Calu3 (cell line): ENCODE data around the gene AP3D1. TPM values are rescaled to one million over a fixed set of nuclear protein-coding genes. Genes with fewer than 3 reads are reported as not detected.

Source experiments
- BruUV-seq: library from RNA; stranded (reverse); fragments of 400-500 nt; replicated peaks from 2 replicates; lab custom pipeline; 2021; lab: Mats Ljungman, UMichigan
- CTCF ChIA-PET: fragments of 300-600 bp; sonication (Branson Sonifier 250); formaldehyde crosslinking; loops from one replicate; lab custom pipeline; 2022; ENCODE audit warnings: antibody characterized with exemption; lab: Charles Lee
- DNase-seq: peaks from one replicate; pipeline ENCODE4 v3.0.0; 2022
- H3K27ac Mint-ChIP-seq: one replicate; pipeline ENCODE4 v1.8.0; 2022; ENCODE audit warnings: mixed read lengths; ENCODE audit not compliant: unreplicated experiment
- H3K27me3 Mint-ChIP-seq: one replicate; pipeline ENCODE4 v1.8.0; 2022; ENCODE audit warnings: mixed read lengths; ENCODE audit not compliant: unreplicated experiment
- H3K36me3 Mint-ChIP-seq: one replicate; pipeline ENCODE4 v1.8.0; 2022; ENCODE audit warnings: mild to moderate bottlenecking, moderate library complexity, mixed read lengths; ENCODE audit not compliant: insufficient read depth, unreplicated experiment
- H3K4me1 Mint-ChIP-seq: one replicate; pipeline ENCODE4 v1.8.0; 2022; ENCODE audit warnings: mild to moderate bottlenecking, low read depth, mixed read lengths; ENCODE audit not compliant: unreplicated experiment
- H3K4me3 Mint-ChIP-seq: one replicate; pipeline ENCODE4 v1.8.0; 2022; ENCODE audit warnings: mild to moderate bottlenecking, low read depth, moderate library complexity, mixed read lengths; ENCODE audit not compliant: unreplicated experiment
- H3K9me3 Mint-ChIP-seq: one replicate; pipeline ENCODE4 v1.8.0; 2022; ENCODE audit warnings: low read depth, mixed read lengths; ENCODE audit not compliant: unreplicated experiment
- intact Hi-C: fragments of 100-400 bp; cut with micrococcal nuclease; formaldehyde crosslinking; loops from one replicate; pipeline ENCODE4 v1.10.0; 2022; ENCODE audit not compliant: unreplicated experiment
- total RNA-seq: library from RNA; stranded (reverse); gene quantifications from 2 replicates; pipeline ENCODE4 v1.2.3, GENCODE V29; 2022
- TF ChIP-seq, protein P1 (sequence below): fragments of 200-600 bp; IDR thresholded peaks from one replicate; pipeline ENCODE4 v1.8.0; 2022; ENCODE audit warnings: antibody characterized with exemption; ENCODE audit not compliant: unreplicated experiment

The AP3D1 gene
- total RNA-seq, 1 experiment from 2014 or later: 107 TPM

DNA sequence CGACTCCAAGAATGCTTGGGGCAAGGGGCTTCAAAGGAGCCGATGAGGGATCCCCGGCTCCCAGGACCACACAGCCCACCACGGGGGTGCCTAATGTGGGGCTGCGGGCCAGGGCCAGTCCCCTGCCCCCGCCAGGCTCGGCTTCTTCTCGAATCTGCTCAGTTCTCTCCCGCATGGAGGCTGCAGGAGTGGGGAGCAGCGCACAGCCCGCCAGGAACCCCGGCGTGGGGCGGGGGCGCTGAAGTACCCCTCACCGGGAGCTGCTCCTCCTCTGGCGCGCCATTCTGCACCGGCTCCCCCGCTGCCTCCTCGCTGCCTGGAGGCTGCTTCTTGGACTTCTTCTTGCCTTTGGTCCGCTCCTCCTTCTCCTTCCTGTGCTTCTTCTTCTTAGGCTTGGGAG lies 39.9 kb downstream of the AP3D1 start:
- DNase-seq: no peak

DNA sequence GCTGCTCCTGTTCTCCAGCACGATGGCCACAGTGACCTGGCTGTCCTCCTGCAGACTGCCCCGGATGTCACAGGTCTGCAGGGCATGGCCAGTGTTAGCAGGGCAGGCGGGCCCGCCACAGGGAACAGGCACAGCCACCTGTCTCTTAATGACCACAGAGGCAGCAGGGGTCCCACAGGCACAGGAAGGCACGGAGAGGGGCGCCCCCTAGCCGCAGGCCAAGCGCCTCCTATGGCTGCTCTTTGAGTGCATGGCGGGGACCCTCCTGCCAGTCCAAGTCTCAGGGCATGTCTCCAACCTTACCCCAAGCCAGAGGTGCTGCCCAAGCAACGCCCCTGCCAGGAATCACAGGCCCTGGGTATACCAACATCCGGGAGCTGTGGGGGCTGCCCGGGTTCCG lies 40.5 kb downstream of the AP3D1 start:
- Mint-ChIP-seq H3K27ac (no peak overlapping the region), H3K4me3 (no peak overlapping the region), H3K27me3 (no peaks in the 10 kb centered on the region), H3K9me3 (no peaks in the 10 kb centered on the region), H3K36me3 (peaks cover 77% of the 10 kb centered on the region), H3K4me1 (no peaks in the 10 kb centered on the region)
- no peak for DNase-seq
- CTCF ChIA-PET: no interaction called here
- intact Hi-C loops: no loop called here
- TF ChIP-seq, protein P1, sequence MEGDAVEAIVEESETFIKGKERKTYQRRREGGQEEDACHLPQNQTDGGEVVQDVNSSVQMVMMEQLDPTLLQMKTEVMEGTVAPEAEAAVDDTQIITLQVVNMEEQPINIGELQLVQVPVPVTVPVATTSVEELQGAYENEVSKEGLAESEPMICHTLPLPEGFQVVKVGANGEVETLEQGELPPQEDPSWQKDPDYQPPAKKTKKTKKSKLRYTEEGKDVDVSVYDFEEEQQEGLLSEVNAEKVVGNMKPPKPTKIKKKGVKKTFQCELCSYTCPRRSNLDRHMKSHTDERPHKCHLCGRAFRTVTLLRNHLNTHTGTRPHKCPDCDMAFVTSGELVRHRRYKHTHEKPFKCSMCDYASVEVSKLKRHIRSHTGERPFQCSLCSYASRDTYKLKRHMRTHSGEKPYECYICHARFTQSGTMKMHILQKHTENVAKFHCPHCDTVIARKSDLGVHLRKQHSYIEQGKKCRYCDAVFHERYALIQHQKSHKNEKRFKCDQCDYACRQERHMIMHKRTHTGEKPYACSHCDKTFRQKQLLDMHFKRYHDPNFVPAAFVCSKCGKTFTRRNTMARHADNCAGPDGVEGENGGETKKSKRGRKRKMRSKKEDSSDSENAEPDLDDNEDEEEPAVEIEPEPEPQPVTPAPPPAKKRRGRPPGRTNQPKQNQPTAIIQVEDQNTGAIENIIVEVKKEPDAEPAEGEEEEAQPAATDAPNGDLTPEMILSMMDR: no peak
- BruUV-seq: no TSS peak

More for the DNA sequence above, 39.9 kb downstream of the AP3D1 start:
- TF ChIP-seq, protein P1: no peak
- H3K4me3 Mint-ChIP-seq: no peak overlapping the region
- no peak overlapping the region for H3K27ac Mint-ChIP-seq
- no peaks in the 10 kb centered on the region for H3K4me1 Mint-ChIP-seq
- no peaks in the 10 kb centered on the region for H3K9me3 Mint-ChIP-seq
- no peaks in the 10 kb centered on the region for H3K27me3 Mint-ChIP-seq
- CTCF ChIA-PET: no interaction called here
- intact Hi-C loops: no loop called here
- no TSS peak for BruUV-seq
- H3K36me3 Mint-ChIP-seq: peaks cover 77% of the 10 kb centered on the region

DNA sequence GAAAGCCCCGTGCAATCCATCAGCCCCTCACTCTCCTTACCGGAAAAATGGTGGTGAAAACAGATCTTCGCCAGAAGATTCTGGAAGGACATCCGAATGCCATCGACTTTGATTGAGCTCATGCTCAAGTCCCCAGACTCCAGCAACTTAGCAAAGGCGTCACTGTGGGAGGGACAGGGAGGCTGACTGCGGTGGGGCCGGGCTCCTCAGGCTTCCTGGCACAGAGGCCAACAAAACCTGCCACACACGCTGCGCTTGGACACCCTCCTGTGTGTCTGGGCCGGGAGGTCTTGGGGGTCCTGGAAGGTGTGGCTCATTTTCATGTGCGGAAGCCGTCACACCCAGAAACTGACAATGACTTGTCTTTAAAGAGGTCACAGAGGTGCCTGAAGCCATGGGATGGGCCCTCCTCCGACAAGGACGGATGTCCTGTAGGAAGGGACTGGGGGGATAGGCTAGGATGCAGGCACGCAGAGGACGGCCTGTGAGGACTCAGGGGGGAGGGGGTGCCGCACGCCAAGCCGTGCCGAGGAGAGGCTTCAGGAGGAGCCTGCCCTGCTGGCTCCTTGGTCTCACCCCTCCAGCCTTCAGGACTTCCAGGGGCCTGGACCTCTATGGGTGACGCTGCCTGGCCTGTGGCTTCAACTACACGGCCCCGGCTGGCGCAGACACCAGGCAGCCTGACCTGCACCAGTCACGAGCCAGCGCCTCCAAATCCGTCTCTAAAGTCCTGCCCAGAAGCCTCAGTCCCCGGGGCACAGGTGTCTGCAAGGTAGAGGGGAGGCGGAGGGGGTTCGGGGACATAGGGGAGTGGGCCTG lies 42.1 kb downstream of the AP3D1 start:
- CTCF ChIA-PET: no interaction called here
- Mint-ChIP-seq H3K27ac (no peak overlapping the region), H3K36me3 (peaks cover 73% of the 10 kb centered on the region)

DNA sequence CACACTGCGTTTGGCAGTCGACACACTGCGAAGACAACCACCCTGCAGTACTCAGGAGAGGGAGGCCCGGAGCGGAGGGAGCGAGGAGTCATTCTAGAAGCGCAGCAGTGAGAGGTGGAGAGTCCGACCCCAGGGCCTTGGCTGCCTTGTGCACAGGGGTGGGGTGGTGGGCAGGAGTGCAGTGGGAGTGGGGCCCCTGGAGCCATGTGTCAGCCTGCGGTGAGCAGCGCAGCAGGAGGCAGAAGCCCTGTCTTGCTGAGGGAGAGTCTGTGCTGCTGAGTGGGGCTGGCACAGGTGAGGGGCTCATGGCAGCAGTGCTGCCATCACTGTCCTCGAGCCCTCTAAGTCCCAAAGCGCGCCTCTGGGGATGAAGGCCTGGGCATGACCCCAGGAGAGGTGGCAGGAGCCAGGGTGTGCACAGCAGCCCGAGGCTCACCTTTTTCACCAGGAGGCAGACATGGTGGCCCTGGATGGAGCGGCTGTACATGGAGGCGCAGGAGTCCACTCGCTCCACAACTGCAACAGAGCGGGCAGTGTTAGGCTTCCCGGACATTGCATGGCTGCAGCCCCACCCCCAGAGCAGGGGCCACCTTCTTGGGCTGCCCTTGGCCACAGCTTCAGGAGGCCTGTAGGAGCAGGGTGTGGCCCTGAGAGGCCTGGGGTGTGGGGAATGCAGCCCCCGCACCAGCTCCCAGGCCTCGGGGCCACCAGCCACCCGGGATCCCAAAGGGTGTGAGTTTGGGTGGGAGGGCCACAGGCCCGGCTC lies 42.9 kb downstream of the AP3D1 start:
- Mint-ChIP-seq H3K4me3 (no peak overlapping the region), H3K36me3 (peaks cover 69% of the 10 kb centered on the region), H3K27me3 (no peaks in the 10 kb centered on the region), H3K9me3 (no peaks in the 10 kb centered on the region), H3K4me1 (no peaks in the 10 kb centered on the region), H3K27ac (peak overlapping the region; percentile 70)
- CTCF ChIA-PET: no interaction called here
- no peak for DNase-seq
- BruUV-seq: no TSS peak
- intact Hi-C loops: no loop called here
- TF ChIP-seq, protein P1: no peak

More for the DNA sequence above, 42.1 kb downstream of the AP3D1 start:
- Mint-ChIP-seq H3K9me3 (no peaks in the 10 kb centered on the region), H3K4me1 (no peaks in the 10 kb centered on the region), H3K4me3 (no peak overlapping the region), H3K27me3 (no peaks in the 10 kb centered on the region)
- intact Hi-C loops: no loop called here
- TF ChIP-seq, protein P1: no peak
- no peak for DNase-seq
- BruUV-seq: no TSS peak
